NCI-H2107 (cell line): ENCODE results near the gene P4HA2.

ENCODE experiments used
- DNase-seq: peaks from one replicate; lab custom pipeline; 2025; lab: John Stamatoyannopoulos, UW

Gene P4HA2

GRCh38 chr5:132223861-132224260, 3.8 kb downstream of the P4HA2 start:
- no peak for DNase-seq

GRCh38 chr5:132222649-132223038, 5.0 kb downstream of the P4HA2 start:
- no peak for DNase-seq

DNA sequence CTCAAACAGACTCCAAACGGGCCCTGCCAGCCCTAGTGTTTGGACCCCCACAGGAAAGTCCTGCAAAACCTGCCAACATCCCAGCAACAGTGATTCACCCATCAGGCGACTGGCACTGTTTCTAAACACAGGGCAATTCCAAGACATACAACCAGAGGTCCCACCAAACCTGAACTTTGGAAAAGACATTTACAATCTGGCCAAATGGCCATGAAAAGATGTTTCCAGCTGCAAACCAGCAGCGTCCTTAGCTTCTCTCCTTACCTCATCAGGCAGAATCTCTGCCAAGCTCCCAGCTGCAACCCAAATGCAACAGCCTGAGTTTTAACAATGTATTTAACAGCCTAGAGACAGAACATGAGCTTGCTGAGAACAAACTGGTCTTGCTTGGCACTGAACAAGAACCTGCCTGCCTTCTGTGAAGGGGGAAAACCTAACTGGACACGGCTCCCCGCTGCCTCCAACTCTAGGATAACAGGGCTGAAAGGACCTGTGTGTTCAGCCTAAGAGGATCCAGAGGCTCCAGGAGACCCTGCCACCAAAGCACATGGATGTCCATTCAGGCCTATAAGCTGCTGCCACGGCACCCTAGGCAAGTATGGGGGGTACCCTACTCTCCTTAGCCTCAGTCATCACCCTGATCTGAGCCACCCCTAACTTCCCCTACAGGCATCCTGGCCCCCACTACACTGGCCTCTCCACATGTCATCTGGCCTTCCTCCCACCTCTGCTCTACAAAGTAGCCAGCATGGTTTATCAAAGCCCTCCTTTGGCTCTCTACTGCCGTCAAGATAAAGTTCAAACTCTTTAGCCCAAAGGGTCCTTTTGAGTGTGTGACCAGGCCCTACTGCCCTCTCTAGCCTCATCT, 5.6 kb downstream of the P4HA2 start:
- no peak for DNase-seq

- DNase-seq, result no peak
Measured at GRCh38 chr5:132220491-132220890, 7.2 kb downstream of the P4HA2 start.

DNA sequence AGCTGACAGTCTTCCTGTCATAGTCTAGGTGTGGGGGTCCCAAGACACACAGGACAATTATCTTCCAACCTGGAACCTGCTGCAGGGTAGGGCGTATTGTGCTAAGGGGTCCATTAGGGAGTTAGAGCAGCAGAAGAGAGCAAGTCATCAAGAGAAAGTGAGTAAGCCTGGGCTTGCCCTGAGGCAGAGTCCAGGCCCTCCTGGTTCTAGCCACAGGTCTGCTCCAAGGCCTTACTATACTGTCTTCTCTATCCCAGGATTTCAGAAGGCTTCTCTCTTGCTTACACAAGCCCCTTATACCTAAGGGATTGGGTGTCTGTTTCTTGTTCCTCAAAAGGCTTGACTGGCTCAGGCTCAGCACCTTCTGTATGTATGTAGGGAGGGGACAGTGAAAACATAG, 7.7 kb downstream of the P4HA2 start:
- DNase-seq, result no peak

- no peak for DNase-seq
Measured at GRCh38 chr5:132219289-132219970, 8.2 kb downstream of the P4HA2 start.

GRCh38 chr5:132218321-132218720, 9.3 kb downstream of the P4HA2 start:
- no peak for DNase-seq

- DNase-seq, result no peak
Measured at GRCh38 chr5:132215329-132215728, 12.3 kb downstream of the P4HA2 start.

- no peak for DNase-seq
Measured at GRCh38 chr5:132214491-132214890, 13.2 kb downstream of the P4HA2 start.

DNA sequence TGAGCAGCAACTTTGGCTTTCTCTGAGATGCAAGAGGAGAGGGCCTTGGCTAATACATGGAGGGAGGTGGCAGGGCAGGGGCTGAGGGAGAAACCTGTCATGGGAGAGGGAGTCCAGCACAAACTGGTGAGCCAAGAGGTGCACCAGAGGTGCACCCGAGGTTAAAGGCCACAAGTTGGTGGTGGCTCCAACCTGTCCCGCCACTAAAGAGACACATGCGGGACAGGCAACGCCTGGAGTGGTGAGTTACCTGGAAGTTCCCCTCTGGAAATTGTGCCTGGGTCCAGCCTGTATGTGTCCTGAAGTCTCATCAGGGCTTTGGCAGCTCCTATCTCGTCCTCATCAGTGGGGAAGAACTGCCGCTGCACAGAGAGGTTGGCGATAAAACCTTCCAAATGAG, 14.0 kb downstream of the P4HA2 start:
- DNase-seq, result no peak

- no peak for DNase-seq
Measured at GRCh38 chr5:132211787-132212186, 15.9 kb downstream of the P4HA2 start.

- DNase-seq, result no peak
Measured at GRCh38 chr5:132210944-132211343, 16.7 kb downstream of the P4HA2 start.

DNA sequence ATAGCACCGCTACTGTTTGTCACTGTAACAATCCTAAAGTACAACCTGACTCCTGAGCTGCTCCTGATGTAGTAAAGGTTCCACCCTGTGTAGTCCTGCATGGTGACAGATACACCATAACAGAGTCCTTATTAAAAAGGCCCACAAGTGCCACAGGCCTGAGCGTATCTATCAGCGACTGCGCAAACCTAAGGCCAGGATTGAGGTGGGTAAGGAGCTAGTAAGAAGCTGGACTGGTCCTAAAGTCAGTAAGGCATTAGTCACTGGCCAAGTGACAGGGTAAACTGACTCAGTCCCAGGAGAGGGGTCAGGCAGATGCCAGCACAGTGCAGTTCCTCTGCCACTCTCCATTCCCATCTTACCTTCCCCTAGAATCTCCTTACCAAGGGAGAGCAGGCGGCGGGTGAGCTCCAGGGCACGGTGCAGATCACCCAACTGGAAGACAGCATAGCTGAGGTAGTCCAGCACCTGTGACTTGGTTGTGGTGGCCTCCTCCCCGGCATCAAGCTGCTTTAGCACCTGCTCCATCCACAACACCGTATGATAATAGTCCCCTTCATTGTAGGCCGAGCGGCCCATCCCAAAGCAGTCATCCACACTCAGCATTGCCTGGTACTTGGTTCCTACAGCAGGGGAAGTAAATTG, 17.6 kb downstream of the P4HA2 start:
- DNase-seq, result no peak

DNA sequence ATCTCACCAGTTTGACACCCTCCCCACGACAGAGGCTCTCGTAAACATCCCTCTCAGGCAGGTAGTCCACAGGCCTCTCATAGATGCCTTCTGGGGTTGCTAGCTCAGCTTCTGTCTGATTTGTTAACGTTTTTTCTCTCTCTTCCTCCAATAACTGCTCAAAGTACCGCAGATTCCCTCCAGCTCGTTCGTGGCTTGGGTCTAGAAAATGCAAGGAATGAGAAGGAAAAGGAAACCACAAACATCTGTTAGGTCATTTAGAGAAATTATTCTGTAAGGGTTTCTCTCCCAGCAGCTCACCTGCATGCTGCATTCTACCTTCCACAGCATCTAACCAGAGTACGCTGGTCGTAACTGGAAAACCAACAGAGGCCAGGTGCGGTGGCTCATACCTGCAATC, 18.5 kb downstream of the P4HA2 start:
- DNase-seq, result no peak

DNA sequence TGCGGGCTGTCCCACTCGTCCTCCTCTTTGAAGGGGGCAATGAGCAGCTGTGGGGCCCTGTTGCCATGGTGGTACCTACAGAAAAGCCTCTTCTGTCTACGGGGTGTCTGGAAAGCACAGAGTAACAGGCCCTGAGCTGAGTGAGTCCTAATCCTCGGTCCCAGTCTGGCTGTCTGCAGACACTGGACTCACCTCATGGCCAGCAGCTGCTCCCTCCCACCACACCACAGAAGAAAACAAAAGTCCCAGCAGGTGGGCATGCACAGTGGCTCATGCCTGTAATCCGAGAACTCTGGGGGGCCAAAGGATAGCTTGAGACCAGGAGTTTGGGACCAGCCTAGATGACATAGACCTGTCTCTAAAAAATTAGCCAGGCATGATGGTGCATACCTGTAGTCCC, 19.9 kb downstream of the P4HA2 start:
- DNase-seq, result no peak

- DNase-seq, result no peak
Measured at GRCh38 chr5:132206782-132207181, 20.9 kb downstream of the P4HA2 start.

DNA sequence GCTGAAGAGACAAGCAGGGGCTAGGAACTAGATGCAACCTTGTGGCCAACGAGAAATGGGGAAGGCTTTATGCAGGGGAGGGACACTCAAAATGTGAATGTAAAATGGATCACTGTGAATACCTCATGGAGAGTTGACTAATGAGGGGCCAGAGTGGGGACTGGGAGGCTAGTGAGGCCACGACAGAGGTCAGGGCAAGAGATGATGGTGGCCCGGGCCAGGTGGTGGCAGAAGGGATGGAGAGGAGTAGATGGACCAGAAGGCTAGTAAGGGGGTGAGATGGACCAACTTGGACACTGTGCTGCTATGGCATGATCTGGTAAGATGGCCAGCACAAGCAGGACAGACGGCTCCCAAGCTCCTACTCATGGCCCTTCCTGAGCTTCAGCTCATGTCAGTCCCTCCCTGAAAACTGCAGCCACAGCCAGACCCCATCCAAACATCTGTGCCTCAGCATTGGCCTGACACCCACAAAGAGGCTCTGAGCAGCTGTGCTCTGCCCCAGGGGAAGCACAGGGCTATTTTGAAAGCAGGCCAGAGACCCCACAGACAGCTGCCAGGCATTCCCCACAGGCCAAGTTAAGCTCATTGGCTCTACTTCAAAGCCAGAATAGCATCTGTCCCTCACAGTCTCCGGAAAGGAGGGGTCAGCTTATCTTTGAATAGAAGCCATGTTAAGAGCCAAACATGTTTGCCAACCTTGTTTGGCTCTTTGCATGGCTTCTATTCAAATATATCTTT, 22.1 kb downstream of the P4HA2 start:
- DNase-seq, result no peak

DNA sequence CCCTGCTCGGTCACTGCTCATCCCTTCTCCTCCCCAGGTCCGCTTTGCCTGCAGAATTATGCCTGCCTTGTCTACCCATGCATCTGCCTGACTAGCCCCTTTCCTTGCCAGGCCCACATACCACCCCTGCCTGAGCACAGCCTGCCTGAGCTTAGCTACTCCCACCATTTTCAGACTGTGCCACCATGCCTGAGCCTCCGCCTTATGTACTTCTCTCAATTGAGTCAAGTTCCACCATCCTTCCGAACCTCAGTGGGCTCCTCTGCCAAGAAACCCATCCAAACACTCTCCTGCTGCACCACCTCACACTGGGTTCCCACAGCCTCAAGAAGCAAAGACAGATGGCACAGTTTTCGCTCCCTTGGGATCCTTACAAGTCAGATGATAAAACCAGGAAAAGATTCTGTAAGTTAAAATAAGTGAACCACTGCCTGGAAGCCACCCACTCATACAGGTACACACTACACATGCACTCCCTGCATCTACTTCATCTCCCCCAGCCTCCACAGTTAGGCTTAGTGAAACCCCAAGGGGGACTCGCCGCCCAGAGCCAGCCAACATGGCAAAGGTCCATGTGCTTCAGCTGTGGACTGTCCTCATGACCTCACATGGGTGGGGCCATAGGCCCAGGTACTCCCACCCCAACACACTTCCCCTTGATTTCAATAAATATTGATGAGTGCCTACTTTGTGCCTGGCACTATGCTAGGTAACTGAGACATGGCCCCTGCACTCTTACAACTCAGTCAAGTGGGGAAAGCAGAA, 23.1 kb downstream of the P4HA2 start:
- no peak for DNase-seq

GRCh38 chr5:132203916-132204315, 23.7 kb downstream of the P4HA2 start:
- no peak for DNase-seq

- no peak for DNase-seq
Measured at GRCh38 chr5:132203464-132203818, 24.2 kb downstream of the P4HA2 start.

GRCh38 chr5:132202711-132203463, 24.8 kb downstream of the P4HA2 start:
- no peak for DNase-seq
